GM21423 (cell line): ENCODE measurements around the gene CAMTA1.

ENCODE experiments used
- ATAC-seq: cut with Tn5 transposase; IDR thresholded peaks from one replicate; pipeline ENCODE4 v1.9.1; 2021; ENCODE audit warnings: mild to moderate bottlenecking, moderate library complexity; ENCODE audit not compliant: unreplicated experiment

The CAMTA1 gene

GRCh38 chr1:7551442-7551841 is 766.2 kb downstream of the CAMTA1 start:
- no peak for ATAC-seq

GRCh38 chr1:7552402-7552801 is 767.1 kb downstream of the CAMTA1 start:
- no peak for ATAC-seq

GRCh38 chr1:7553042-7553690 is 767.9 kb downstream of the CAMTA1 start:
- no peak for ATAC-seq

- ATAC-seq = no peak
Observed at GRCh38 chr1:7554385-7555235, 769.4 kb downstream of the CAMTA1 start.

GRCh38 chr1:7555391-7556185 is 770.3 kb downstream of the CAMTA1 start:
- ATAC-seq = no peak

GRCh38 chr1:7557301-7557891 is 772.1 kb downstream of the CAMTA1 start:
- no peak for ATAC-seq

- no peak for ATAC-seq
Observed at GRCh38 chr1:7558041-7558461, 772.8 kb downstream of the CAMTA1 start.

- ATAC-seq = no peak
Observed at GRCh38 chr1:7558481-7558880, 773.2 kb downstream of the CAMTA1 start.

- ATAC-seq = no peak
Observed at GRCh38 chr1:7558921-7559869, 773.9 kb downstream of the CAMTA1 start.

- no peak for ATAC-seq
Observed at GRCh38 chr1:7560128-7560527, 774.9 kb downstream of the CAMTA1 start.

- ATAC-seq = no peak
Observed at GRCh38 chr1:7560601-7561181, 775.4 kb downstream of the CAMTA1 start.

GRCh38 chr1:7561331-7561921 is 776.2 kb downstream of the CAMTA1 start:
- no peak for ATAC-seq

GRCh38 chr1:7561936-7562728 is 776.9 kb downstream of the CAMTA1 start:
- ATAC-seq = no peak

GRCh38 chr1:7562729-7563605 is 777.7 kb downstream of the CAMTA1 start:
- ATAC-seq = no peak

GRCh38 chr1:7564137-7564536 is 778.9 kb downstream of the CAMTA1 start:
- no peak for ATAC-seq

- ATAC-seq = no peak
Observed at GRCh38 chr1:7565099-7565750, 780.0 kb downstream of the CAMTA1 start.
